Ecto neural progenitor cell (in vitro differentiated cells): Measurements from ENCODE around the gene TGIF1.
"Not testable (repeated sequence)": the region's sequence is repeated elsewhere in the genome, so short reads cannot be mapped to it uniquely, and the experiment has no call there.

ENCODE experiments used
- DNase-seq: peaks from one replicate; pipeline ENCODE4 v3.0.0-alpha.2; 2018; ENCODE audit warnings: low spot score

The TGIF1 gene

GRCh38 chr18:3455907-3456685, 6.1 kb downstream of the TGIF1 start:
- no peak for DNase-seq

DNA sequence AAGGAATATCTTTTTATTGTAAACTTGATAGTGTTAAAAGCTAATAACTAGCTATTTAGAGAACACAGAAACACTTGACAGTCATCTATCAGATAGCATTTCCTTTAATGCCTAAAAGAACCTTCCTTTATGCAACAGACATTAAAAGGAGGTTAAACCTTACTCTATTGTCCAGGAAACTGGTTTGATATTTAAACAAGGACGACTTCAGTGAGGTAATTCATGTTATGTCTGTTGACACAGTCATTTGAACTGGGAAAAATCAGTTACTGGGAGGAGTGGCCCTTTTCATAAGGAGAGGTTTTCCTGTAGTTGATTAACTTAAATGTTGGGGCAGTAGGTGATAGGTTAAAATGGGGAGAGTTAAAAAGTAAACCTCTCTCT, 6.7 kb downstream of the TGIF1 start:
- no peak for DNase-seq

GRCh38 chr18:3457261-3457724, 7.3 kb downstream of the TGIF1 start:
- peak; percentile 27 for DNase-seq

DNA sequence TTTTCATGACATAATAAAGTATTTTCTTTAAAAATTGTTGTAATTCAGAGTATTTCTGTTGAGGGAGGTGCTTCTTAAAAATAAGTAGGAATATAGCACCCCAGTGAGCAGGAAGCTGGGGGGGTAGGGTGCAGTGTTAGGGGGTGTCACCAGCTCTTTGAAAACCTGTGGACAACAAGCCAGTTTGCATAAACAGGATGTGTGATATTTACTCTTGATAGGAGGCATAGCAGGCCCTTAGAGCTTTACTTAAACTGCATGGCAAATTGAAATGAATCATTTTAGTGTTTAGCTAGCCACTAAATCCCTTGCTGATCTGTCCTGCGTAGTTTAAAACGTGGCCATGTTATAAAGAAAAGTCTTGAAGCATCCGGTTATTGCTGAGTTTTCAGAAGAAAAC, 8.4 kb downstream of the TGIF1 start:
- DNase-seq = no peak

DNA sequence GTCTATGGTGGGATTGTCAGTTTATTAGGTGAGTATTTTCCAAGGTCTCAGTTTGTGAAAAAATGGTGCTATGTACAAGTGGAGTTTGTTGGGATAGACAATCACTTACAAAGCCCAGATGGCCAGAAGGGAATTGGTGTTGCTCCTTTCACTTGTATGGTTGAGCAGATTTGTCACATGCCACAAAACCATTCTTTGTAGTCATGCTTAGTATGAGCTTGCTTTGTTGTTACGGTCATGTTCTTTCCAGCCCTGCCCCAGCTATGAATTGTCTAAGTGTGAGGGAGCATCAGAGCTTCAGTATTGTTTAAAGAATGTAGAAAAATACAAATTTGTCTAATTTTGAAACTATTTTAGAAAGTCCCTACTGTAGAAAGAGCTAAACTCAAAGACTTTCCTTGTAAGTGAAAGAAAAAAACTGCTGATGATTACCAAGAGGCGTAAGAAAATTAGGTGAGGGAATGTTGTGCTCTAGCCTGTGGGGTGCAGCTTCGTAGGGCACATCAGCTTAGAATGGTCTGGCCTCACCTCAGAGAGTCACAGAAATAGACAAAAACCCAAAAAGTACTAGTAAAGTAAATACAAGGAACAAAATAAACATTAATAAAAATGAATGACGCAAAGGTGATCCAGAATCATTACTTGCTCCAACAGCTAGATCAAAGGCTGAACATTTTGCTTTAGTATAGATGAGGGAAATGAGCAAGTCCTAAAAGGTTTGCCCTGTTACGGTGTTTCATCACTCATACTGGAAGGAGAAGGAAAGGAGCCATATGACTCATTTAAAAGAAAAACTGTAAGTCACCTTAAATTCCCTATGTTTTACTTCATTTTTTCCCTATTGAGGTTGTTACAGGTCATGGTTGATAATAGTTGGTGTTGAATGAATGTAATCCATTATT, 9.2 kb downstream of the TGIF1 start:
- DNase-seq = no peak

- no peak for DNase-seq
These were observed 10.9 kb downstream of the TGIF1 start for GRCh38 chr18:3460823-3461398.

DNA sequence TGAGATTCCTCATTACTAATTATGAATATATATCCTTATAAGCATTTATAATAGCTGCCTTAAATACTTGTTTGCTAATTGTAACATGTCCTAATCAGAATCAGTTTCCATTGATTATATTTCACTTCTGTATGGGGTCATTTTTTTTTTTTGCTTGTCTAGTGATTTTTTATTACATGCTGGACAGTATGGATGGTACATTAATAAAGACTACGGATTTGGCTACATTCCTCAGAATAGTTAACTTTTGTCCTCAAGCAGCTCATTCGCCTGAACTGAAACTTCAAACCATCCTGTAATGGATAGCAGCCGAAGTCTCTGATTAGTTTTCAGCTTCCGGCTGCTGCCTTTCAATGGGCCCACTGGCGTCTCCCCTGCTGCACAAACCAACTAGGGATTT, 11.7 kb downstream of the TGIF1 start:
- DNase-seq = no peak

- no peak for DNase-seq
These were observed 13.1 kb downstream of the TGIF1 start for GRCh38 chr18:3463051-3463450.

GRCh38 chr18:3466045-3466444, 16.1 kb downstream of the TGIF1 start:
- no peak for DNase-seq

DNA sequence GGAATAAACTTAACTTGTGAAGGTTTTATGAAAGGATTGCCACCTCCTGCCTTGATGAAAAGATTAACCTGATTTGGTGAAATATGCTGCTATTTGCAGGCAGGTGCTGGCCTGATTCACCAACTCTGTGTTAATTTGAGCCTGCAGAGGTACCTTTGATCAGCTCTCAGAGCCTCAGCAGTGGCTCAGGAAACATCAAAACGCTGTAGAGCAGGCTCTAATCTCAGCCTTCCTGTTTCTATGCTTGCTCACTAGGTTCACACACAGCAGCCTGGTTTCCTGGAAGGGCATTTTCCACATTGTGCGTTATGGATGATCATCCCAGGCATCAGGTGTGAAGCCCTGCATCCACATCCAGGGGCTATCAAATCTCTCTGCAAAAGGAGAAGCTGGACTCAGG, 16.9 kb downstream of the TGIF1 start:
- DNase-seq = no peak

DNA sequence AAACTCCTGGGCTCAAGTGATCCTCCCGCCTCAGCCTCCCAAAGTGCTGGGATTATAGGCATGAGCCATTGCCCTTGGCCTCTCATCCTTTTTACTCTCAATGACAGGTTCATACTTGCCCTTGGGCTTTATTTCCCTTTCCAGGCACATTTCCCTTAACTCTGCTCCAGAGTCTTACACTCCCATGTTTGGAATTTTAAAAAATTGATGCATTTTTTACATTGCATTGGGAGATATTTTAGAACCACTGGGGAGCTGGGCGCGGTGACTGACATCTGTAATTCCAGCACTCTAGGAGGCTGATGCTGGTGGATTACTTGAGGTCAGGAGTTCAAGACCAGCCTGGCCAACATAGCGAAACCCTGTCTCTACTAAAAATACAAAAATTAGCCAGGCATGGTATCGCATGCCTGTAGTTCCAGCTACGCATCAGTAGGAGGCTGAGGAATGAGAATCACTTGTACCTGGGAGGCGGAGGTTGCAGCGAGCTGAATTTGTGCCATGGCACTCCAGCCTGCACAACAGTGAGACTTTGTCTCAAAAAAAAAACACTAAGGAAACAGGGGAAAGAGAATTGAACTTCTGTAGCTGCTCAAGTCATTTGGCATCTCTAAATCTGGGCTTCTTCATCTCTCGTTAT, 18.2 kb downstream of the TGIF1 start:
- peak; percentile 32 for DNase-seq

DNA sequence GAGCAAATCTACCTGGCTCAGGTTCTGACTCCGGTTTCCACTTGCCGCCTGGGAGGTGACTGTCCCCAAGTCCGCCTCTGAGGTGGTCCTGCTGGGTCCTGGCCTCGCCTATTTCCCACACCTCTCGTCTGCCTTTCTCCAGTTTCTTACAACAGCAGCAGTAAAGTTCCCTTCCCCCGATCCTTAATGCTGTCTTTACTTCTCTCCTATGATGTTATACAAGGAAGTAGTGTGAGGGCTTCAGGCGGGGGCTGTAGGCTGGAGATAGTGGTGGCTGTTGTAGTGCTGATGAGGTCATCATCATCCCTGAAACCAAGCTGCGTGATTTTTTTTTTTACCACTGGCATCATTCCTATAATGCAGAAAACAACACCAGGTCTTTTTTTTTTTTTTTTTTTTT, 18.9 kb downstream of the TGIF1 start:
- DNase-seq = peak; percentile 31

GRCh38 chr18:3471141-3471648, 21.2 kb downstream of the TGIF1 start:
- no peak for DNase-seq

- not testable (repeated sequence) for DNase-seq
These were observed 22.1 kb downstream of the TGIF1 start for GRCh38 chr18:3472121-3472520.

- DNase-seq = no peak
These were observed 22.9 kb downstream of the TGIF1 start for GRCh38 chr18:3472681-3473544.

GRCh38 chr18:3478262-3478978, 28.4 kb downstream of the TGIF1 start:
- no peak for DNase-seq

- DNase-seq = no peak
These were observed 30.1 kb downstream of the TGIF1 start for GRCh38 chr18:3479978-3480509.

- DNase-seq = peak; percentile 32
These were observed 31.0 kb downstream of the TGIF1 start for GRCh38 chr18:3480827-3481573.

DNA sequence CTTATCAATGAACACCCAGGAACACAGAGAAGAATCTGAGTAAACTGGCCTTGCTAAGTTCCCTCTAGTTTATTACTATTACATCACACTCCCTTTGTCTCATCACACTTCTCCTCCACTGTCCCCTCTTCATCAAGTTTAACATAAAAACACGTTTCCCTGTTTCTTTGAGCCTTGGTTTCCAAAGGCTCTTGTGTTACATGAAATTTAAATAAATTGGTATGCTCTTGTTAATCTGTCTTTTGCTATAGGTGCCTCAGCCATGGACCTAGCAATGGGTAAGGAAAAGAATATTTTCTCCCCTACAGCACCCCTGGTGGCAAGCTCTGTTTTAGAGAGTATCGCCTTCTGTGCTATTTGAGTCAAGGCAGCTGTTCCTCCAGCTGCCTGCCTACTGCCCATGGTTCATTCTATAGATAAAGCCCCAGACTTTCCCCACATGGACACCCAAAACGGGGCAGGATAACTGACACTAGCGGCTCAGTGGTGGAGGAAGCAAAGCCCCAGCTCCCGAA, 31.8 kb downstream of the TGIF1 start:
- DNase-seq = peak; percentile 52
